ENCODE results near the gene DIDO1. TPM values are rescaled to one million over a fixed set of nuclear protein-coding genes. Genes with fewer than 3 reads are reported as not detected.

The DIDO1 gene
- polyA plus RNA-seq, 1 of the 3 experiments (the other 2 are of a cell fraction), result 14.7 TPM

GRCh38 chr20:62829231-62830230 is 96.8 kb downstream of the DIDO1 start (continued):
- no peak for TF ChIP-seq USF2 (IDR thresholded peaks at IDR 0.05; ENCODE audit: borderline replicate concordance, low read depth, low read length)
- TF ChIP-seq SMC3 (IDR thresholded peaks at IDR 0.05; ENCODE audit: low read depth, low read length), result no peak
- TF ChIP-seq RFX5 (IDR thresholded peaks at IDR 0.05; ENCODE audit: low read length), result no peak
- TF ChIP-seq SIN3A (IDR thresholded peaks at IDR 0.05; ENCODE audit: borderline replicate concordance, low read depth, low read length), result no peak
- no peak for TF ChIP-seq YY1 (IDR thresholded peaks at IDR 0.05; ENCODE audit: low read depth)
- TF ChIP-seq IRF3 (IDR thresholded peaks at IDR 0.05; ENCODE audit: low read depth, low read length), result no peak
- no peak for TF ChIP-seq GATA2 (CRISPR knock-in tag; IDR thresholded peaks at IDR 0.05)
- no peak for TF ChIP-seq TEAD4 (IDR thresholded peaks at IDR 0.05; ENCODE audit: borderline replicate concordance, insufficient read depth)
- no peak for TF ChIP-seq GABPA (IDR thresholded peaks at IDR 0.05; ENCODE audit: low read depth)
- TF ChIP-seq USF1 (IDR thresholded peaks at IDR 0.05; ENCODE audit: borderline replicate concordance, low read depth), result no peak
- TF ChIP-seq FOSL2 (IDR thresholded peaks at IDR 0.05; ENCODE audit: borderline replicate concordance, low read depth), result no peak

GRCh38 chr20:62828511-62829230 is 97.6 kb downstream of the DIDO1 start:
- no peak for TF ChIP-seq SIN3A (IDR thresholded peaks at IDR 0.05; ENCODE audit: borderline replicate concordance, low read depth, low read length)
- no peak for TF ChIP-seq NFIC (IDR thresholded peaks at IDR 0.05; ENCODE audit: borderline replicate concordance)
- H4K20me1 ChIP-seq (ENCODE audit: insufficient read depth), result no peaks in the 10 kb centered on the region
- CTCF ChIA-PET, result no interaction called here
- no peak overlapping the region for H2AFZ ChIP-seq (ENCODE audit: low read depth)
- H3F3A ChIP-seq (replicated peaks; ENCODE audit: insufficient read depth), result no peaks in the 10 kb centered on the region
- H3K4me3 ChIP-seq (ENCODE audit: low read depth in 2 of 2, low read length in 1 of 2), result no peak overlapping the region
- H3K27me3 ChIP-seq (ENCODE audit: insufficient read depth), result no peaks in the 10 kb centered on the region
- POLR2A ChIA-PET, result no interaction called here
- no peak overlapping the region for H3K9ac ChIP-seq
- no peaks in the 10 kb centered on the region for H3K9me2 ChIP-seq
- no peaks in the 10 kb centered on the region for H3K36me3 ChIP-seq (replicated peaks in 1 of 2; ENCODE audit: control insufficient read depth in 1 of 2, insufficient read depth in 2 of 2, low read length in 1 of 2)
- H3K79me2 ChIP-seq (ENCODE audit: insufficient read depth), result no peaks in the 10 kb centered on the region
- 80% methylated on average over 11 of the region's 29 CpGs for WGBS (ENCODE audit: low lambda C conversion rate)
- DNase-seq, result no peak
- no peak overlapping the region for H3K27ac ChIP-seq (ENCODE audit: low read depth in 2 of 2, low read length in 1 of 2)
- H3K4me1 ChIP-seq (ENCODE audit: control insufficient read depth in 1 of 2, insufficient read depth in 2 of 2, low read depth in 1 of 2, low read length in 1 of 2), result peaks cover 5 to 36% of the 10 kb centered on the region in 2 experiments; a peak in 2 of 4 replicates
- H3K4me2 ChIP-seq, result no peak overlapping the region
- H3K9me3 ChIP-seq, result no peaks in the 10 kb centered on the region
